Measurements from ENCODE around the gene SCAF1. TPM values are rescaled to one million over a fixed set of nuclear protein-coding genes. Genes with fewer than 3 reads are reported as not detected.

SCAF1 gene
- total RNA-seq, 2 experiments from 2014 or later = 71.7 to 76.5 TPM

- ChIA-PET CTCF (interaction anchor here (0.6 kb wide), 1 partner anchor 558 kb away, joined by 3 read pairs; no protein-coding TSS in a partner anchor), POLR2A (no interaction called here)
Observed at GRCh38 chr19:49658566-49659442, 16.8 kb downstream of the SCAF1 start.

DNA sequence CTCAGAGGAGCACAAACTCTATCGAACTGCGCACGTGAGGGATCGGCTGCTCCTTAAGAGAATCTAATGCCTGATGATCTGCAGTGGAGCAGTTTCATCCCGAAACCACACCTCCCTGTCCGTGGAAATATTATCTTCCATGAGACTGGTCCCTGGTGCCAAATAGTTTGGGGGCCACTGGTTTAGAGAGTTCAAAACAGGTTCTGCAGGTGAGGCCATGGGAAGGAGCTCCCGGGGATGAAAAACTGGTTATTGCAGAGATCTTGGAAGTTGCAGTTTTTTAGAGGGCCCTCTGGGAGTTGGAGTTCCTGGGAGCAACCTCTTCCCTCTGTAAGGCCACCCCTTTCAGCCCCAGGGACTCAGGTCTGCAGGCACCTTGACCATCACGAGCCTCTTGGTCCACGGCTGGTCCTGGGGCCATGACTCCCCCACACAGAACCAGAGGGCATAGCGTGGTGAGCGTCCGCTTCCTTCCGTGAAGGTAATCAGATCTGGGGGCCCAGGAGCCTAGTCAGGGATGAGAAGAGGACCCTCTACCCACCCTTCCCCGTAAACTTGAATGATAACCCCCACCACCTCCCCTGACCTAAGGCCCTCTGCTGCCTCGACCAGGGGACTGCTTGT, 18.4 kb downstream of the SCAF1 start:
- CTCF ChIA-PET = no interaction called here
- POLR2A ChIA-PET = no interaction called here

GRCh38 chr19:49662011-49662410, 20.0 kb downstream of the SCAF1 start:
- CTCF ChIA-PET = interaction anchor here (2.2 kb wide), 1 partner anchor 10 kb away, joined by 5 read pairs; no protein-coding TSS in a partner anchor
- POLR2A ChIA-PET = no interaction called here

- CTCF ChIA-PET = interaction anchor here (0.6 to 2.7 kb wide), 4 partner anchors 9 to 152 kb away, joined by 3 to 20 read pairs (median 6); partner anchors contain the start of gene PRMT1
- POLR2A ChIA-PET = interaction anchor here (0.6 to 3.1 kb wide), 5 partner anchors 8 to 72 kb away, joined by 3 to 29 read pairs (median 7); partner anchors contain the start of genes PRMT1 and RRAS
Observed at GRCh38 chr19:49663224-49663623, 21.2 kb downstream of the SCAF1 start.

DNA sequence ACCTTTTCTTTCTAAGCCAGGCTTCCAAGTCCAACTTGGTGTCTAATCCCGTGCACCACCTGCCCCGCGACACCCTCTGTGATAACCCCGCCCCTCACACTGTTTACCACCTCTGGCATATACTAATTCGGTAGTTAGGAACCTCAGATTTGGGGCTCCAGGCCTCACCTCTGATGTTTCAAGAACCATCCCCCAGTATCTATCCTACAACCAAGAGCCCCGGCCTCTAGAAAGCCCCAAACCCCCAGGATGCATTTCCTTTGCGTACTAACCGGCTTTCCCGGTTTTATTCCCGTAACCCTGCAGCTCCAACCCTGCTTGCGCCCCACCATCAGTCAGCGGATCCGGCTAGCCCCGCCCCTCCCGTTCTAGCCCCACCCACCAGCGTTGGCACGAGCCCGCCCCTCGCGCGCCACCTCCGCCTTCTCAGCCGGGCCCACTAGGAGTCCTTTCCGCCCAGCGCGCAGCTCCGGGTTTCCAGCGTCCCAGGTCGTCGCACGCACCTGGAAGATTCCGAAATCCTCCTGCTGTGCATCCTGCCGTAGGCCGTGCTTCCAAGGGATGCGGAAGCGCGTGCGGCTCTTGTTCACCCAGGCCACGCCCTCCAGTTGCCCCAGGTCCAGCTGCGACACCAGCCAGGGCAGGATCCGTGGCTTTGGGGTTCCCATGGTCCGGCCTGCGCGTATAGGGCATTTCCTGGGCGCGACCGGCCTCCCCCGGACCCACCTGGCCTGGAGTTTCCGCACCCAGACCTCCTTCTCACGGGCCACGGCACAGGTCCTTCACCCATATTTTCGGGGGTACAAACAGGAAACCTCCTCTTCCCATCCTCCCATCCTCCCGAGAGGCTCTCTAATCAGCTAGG, 22.4 kb downstream of the SCAF1 start:
- POLR2A ChIA-PET = interaction anchor here (0.6 to 3.1 kb wide), 6 partner anchors 9 to 168 kb away, joined by 3 to 29 read pairs (median 7); partner anchors contain the start of genes PRMT1, RPS11 and RRAS
- CTCF ChIA-PET = interaction anchor here (0.6 to 2.7 kb wide), 7 partner anchors 14 to 189 kb away, joined by 3 to 20 read pairs (median 4); partner anchors contain the start of gene PRMT1

GRCh38 chr19:49665036-49665350, 23.0 kb downstream of the SCAF1 start:
- ChIA-PET CTCF (interaction anchor here (0.6 to 2.7 kb wide), 5 partner anchors 13 to 189 kb away, joined by 3 to 20 read pairs (median 4); partner anchors contain the start of gene PRMT1), POLR2A (interaction anchor here (1.1 to 3.1 kb wide), 4 partner anchors 10 to 85 kb away, joined by 3 to 29 read pairs (median 9); partner anchors contain the start of genes NOSIP, PRMT1 and RRAS)

DNA sequence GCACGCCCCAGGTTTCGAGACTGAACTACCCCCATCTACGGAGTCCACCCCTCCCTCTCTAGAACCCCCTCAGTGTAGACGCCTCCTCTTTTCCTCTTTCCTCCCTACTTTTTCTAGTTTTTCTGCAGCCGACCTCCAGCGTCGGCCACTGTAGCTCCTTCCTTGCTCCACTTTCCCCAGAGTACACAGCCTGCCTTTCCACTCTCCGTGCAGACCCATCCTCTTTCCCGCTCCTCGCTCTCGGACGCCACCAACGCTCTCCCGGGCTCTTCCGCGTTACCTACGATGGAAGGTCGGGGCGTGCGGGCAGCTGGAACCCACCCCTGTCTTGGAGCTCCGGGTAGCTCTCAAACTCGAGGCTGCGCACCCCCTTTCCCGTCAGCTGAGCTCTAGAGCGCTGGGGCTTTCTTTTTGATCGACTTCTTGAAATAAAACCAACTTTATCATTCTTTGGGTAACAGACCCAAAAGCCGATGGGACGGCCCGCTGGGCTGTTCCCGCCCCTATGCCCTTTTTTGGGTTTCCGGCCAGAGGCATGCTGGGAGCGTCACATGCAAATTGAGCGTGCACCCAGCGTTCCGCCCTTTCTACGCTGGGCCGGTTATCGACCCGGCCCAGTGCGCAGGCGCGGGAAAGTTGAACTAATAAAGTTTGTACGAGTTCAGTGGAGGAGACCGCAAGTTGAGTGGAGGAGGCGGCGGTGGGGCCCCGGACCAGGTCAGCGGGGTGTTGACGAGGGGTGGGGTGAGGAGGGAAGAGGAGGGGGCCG, 23.5 kb downstream of the SCAF1 start, which contains the start of the genes BCL2L12 and IRF3:
Gene BCL2L12, plus strand, starts transcription at position 583 of the 769 bp plus-strand sequence. CDS start 760 bp downstream, outside the sequence.
Gene IRF3, minus strand, starts transcription at position 507 of the 769 bp plus-strand sequence. CDS start 1,019 bp downstream, outside the sequence.
- ChIA-PET POLR2A (interaction anchor here (0.5 to 3.1 kb wide), 5 partner anchors 10 to 137 kb away, joined by 3 to 29 read pairs (median 7); partner anchors contain the start of genes NOSIP, PRMT1 and RRAS), CTCF (interaction anchor here (1.2 to 2.7 kb wide), 3 partner anchors 13 to 190 kb away, joined by 3 to 20 read pairs (median 3); partner anchors contain the start of gene PRMT1)

- CTCF ChIA-PET = interaction anchor here (1.2 kb wide), 1 partner anchor 99 kb away, joined by 3 read pairs; no protein-coding TSS in a partner anchor
- POLR2A ChIA-PET = interaction anchor here (0.5 to 3.1 kb wide), 4 partner anchors 11 to 138 kb away, joined by 3 to 29 read pairs (median 7); partner anchors contain the start of genes NOSIP, PRMT1 and RRAS
Observed at GRCh38 chr19:49666120-49666444, 24.1 kb downstream of the SCAF1 start.

- ChIA-PET CTCF (interaction anchor here (0.7 to 0.9 kb wide), 2 partner anchors 87 to 491 kb away, joined by 3 to 5 read pairs; partner anchors contain the start of gene NOSIP), POLR2A (interaction anchor here (1.3 to 1.4 kb wide), 2 partner anchors 8 to 24 kb away, joined by 3 to 4 read pairs; no protein-coding TSS in a partner anchor)
Observed at GRCh38 chr19:49667473-49667872, 25.5 kb downstream of the SCAF1 start.

DNA sequence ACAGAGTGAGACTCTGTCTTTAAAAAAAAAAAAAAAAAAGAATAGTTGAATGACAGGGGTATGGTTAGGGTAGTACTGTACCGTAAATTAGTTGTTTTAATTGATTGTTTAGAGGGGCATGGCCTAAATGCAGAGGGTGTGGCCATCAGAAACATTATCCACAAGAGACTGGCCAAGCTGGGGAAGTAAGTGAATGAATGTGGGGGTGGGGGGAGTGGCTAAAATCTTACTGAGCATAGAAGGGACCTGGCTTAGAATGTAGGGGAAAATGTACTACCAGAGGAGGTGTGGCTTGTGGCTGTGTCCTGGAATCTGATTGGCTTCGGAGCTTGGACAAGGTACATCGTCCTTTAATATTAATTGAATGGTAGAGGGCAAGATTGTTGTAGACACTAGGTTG, 27.5 kb downstream of the SCAF1 start:
- CTCF ChIA-PET = interaction anchor here (0.6 kb wide), 1 partner anchor 353 kb away, joined by 3 read pairs; no protein-coding TSS in a partner anchor

DNA sequence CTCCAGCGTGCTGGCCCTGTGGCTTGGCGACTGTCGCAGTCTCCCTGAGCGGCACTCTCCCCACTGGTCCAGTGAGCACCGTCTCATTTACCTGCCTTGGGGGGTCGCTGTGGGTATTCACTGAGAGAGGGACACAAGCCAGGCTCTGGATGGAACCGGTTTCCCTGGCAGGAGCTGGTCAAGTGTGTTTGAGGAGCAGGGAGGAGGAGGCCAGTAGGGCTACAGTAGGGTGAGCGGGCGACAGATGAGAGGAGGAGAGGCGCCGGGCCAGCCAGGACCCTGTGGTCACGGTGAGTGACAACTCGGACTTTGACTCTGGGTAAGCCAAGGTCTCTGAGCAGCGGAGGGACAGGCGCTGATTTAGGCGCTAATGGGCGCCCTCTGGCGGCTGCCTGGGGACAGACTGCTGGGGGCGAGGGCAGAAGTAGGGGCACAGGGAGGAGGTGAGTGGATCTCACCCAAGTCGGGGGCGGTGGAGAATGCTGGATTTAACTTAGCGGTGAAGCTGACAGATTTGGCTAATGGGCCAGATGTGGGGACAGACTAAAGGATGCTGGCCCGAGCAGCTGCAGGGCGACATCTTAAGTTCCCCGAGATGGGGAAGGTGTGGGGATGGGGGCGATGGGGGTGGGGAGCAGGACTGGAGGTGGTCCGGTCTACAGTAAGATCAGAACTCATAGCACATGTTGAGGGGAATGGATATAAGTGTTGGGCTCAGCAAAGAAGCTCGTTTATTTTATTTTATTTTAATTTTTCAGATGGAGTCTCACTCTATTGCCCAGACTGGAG, 30.3 kb downstream of the SCAF1 start:
- POLR2A ChIA-PET = interaction anchor here (0.5 kb wide), 1 partner anchor 216 kb away, joined by 6 read pairs; no protein-coding TSS in a partner anchor
- CTCF ChIA-PET = interaction anchor here (0.6 to 2.3 kb wide), 13 partner anchors 10 to 137 kb away, joined by 3 to 11 read pairs (median 4); partner anchors contain the start of gene SCAF1

More for the DNA sequence above, 27.5 kb downstream of the SCAF1 start:
- POLR2A ChIA-PET = no interaction called here

GRCh38 chr19:49676136-49676783, 34.3 kb downstream of the SCAF1 start:
- ChIA-PET CTCF (interaction anchor here (1.0 to 3.6 kb wide), 6 partner anchors 8 to 200 kb away, joined by 3 to 20 read pairs (median 4); partner anchors contain the start of genes BCL2L12, IRF3 and RRAS), POLR2A (interaction anchor here (0.7 to 4.3 kb wide), 8 partner anchors 9 to 201 kb away, joined by 3 to 29 read pairs (median 4); partner anchors contain the start of genes AKT1S1, AP2A1, BCL2L12 and IRF3)

DNA sequence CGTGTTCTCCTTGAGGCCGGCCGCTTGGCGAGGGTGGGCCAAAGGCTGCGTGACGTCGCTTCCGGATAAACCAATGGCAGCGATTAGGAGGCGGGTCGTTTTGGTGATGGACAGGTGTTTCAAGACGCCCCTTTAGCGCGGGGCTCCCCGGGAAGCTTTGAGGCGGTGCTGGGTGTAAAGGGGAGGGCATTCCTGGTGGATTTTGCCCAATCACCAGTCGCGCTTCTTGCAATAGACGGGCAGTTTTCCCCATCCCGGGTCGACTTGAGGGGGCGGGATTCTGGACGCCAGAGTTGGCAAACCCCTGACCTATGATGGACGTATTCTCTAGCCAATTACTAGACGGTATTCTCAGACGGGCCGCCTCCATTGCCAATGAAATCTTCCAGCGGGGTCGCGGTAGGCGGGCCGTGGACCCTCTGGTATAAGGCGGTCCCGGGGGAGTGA, 34.8 kb downstream of the SCAF1 start:
- CTCF ChIA-PET = interaction anchor here (1.0 to 3.6 kb wide), 7 partner anchors 8 to 201 kb away, joined by 3 to 20 read pairs (median 4); partner anchors contain the start of genes BCL2L12, IRF3 and RRAS
- POLR2A ChIA-PET = interaction anchor here (0.6 to 4.3 kb wide), 7 partner anchors 9 to 200 kb away, joined by 3 to 29 read pairs (median 4); partner anchors contain the start of genes AKT1S1, AP2A1, BCL2L12 and IRF3

DNA sequence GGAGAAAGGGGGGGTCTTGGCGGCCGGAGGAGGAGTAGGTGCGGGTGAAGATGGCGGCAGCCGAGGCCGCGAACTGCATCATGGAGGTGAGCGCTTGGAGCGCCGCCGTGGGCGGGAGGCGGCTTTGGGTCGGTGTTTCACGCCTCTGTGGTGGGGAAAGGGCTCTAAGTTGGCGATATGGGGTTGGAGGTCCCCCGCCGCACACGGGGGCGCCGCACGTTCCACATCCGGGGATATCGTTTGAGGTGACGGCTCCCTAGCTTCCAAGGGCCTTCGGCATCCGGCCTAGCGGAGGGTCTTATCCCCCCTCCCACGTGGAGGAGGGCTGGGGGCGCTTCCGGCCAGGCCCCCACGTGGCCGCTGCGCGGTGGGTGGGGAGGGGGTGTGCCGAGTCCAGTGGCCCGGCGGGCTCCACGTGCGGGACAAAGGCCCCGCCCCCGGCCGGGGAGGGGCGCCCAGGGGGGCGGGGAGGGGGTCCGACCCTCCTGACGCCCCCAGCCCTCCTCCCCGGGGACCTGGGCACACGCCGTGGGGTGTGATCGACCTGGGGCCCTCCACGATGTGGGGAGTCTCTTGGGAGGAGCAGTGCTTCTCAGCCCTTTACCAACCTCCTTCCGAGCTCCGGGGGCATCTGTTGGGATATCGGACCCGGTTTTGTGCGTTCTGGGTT, 35.4 kb downstream of the SCAF1 start, which contains the start of gene PRMT1:
Gene PRMT1, plus strand, starts transcription at position 41 of the 670 bp plus-strand sequence. Its CDS starts 10 bp downstream, at position 51.
- ChIA-PET POLR2A (interaction anchor here (0.6 to 4.3 kb wide), 6 partner anchors 13 to 200 kb away, joined by 3 to 29 read pairs (median 4); partner anchors contain the start of genes AKT1S1, BCL2L12, IRF3 and RCN3), CTCF (interaction anchor here (0.8 to 3.6 kb wide), 7 partner anchors 12 to 178 kb away, joined by 3 to 20 read pairs (median 3); partner anchors contain the start of genes ADM5, BCL2L12, IRF3 and RRAS)

Measured in activated CD8-positive, alpha-beta memory T cell treated with anti-CD3 and anti-CD28 coated beads for 36 hours (primary cell).